ENCODE measurements around the gene MISP. TPM values are rescaled to one million over a fixed set of nuclear protein-coding genes. Genes with fewer than 3 reads are reported as not detected.

MISP gene
- total and polyA plus RNA-seq, 2 of the 13 experiments (the other 11 are each of a cell fraction or from before 2014, with no cell fraction given), result 0.67 to 1.3 TPM

- TF ChIP-seq ZSCAN21 (CRISPR knock-in tag; IDR thresholded peaks at IDR 0.05; ENCODE audit: borderline replicate concordance), result no peak
- no peak for TF ChIP-seq TIGD3 (CRISPR knock-in tag; IDR thresholded peaks at IDR 0.05; ENCODE audit: borderline replicate concordance)
- TF ChIP-seq RBM39 (IDR thresholded peaks at IDR 0.05; ENCODE audit: low read depth, low read length, poor library complexity, severe bottlenecking), result no peak
- TF ChIP-seq ZNF770 (CRISPR knock-in tag; IDR thresholded peaks at IDR 0.05), result peak; percentile 23; the same call in 1 of the 2 replicates
- no peak for TF ChIP-seq ZNF572 (CRISPR knock-in tag; IDR thresholded peaks at IDR 0.05)
- TF ChIP-seq AGO2 (optimal IDR thresholded peaks at IDR 0.05; ENCODE audit: low read depth, low read length), result no peak
- TF ChIP-seq MTA1 (CRISPR knock-in tag; IDR thresholded peaks at IDR 0.05; ENCODE audit: borderline replicate concordance), result peak; percentile 60; the same call in 1 of the 2 replicates
- TF ChIP-seq THAP11 (CRISPR knock-in tag; IDR thresholded peaks at IDR 0.05), result no peak
- no peak for TF ChIP-seq ATF7 (IDR thresholded peaks at IDR 0.05)
- TF ChIP-seq ATF7 (CRISPR knock-in tag; IDR thresholded peaks at IDR 0.05), result no peak
- TF ChIP-seq NR0B2 (CRISPR knock-in tag; IDR thresholded peaks at IDR 0.05), result no peak
- TF ChIP-seq ZNF207 (IDR thresholded peaks at IDR 0.05; ENCODE audit: borderline replicate concordance), result no peak
- no peak for TF ChIP-seq ZBTB37 (CRISPR knock-in tag; IDR thresholded peaks at IDR 0.05)
- TF ChIP-seq MED1 (CRISPR knock-in tag; IDR thresholded peaks at IDR 0.05), result no peak
- TF ChIP-seq ZNF260 (CRISPR knock-in tag; IDR thresholded peaks at IDR 0.05; ENCODE audit: borderline replicate concordance, low read depth), result no peak
- TF ChIP-seq ZNF839 (CRISPR knock-in tag; IDR thresholded peaks at IDR 0.05; ENCODE audit: borderline replicate concordance), result no peak
- no peak for TF ChIP-seq IRX3 (CRISPR knock-in tag; IDR thresholded peaks at IDR 0.05; ENCODE audit: borderline replicate concordance, low read depth)
- TF ChIP-seq HIC2 (CRISPR knock-in tag; IDR thresholded peaks at IDR 0.05; ENCODE audit: low read depth), result peak; percentile 93
- TF ChIP-seq MYNN (CRISPR knock-in tag; IDR thresholded peaks at IDR 0.05; ENCODE audit: low read depth), result no peak
- no peak for TF ChIP-seq ZNF24 (IDR thresholded peaks at IDR 0.05)
- no peak for TF ChIP-seq ZNF335 (CRISPR knock-in tag; IDR thresholded peaks at IDR 0.05)
- TF ChIP-seq ZNF768 (CRISPR knock-in tag; IDR thresholded peaks at IDR 0.05), result peak; percentile 100
- no peak for TF ChIP-seq PLRG1 (conservative IDR thresholded peaks at IDR 0.05)
- TF ChIP-seq HNF4A (CRISPR knock-in tag; IDR thresholded peaks at IDR 0.05), result peak; percentile 5; the same call in 1 of the 2 replicates
Observed at GRCh38 chr19:750640-751423, at the start of gene MISP (continued).

All from HepG2 (cell line).